ENCODE data around the gene CARD6.
"Not testable (repeated sequence)": the region's sequence is repeated elsewhere in the genome, so short reads cannot be mapped to it uniquely, and the experiment has no call there.

The CARD6 gene

GRCh38 chr5:40877371-40877988, 36.3 kb downstream of the CARD6 start:
- DNase-seq = no peak

- no peak for DNase-seq
These were observed 38.2 kb downstream of the CARD6 start for GRCh38 chr5:40879163-40879942.

DNA sequence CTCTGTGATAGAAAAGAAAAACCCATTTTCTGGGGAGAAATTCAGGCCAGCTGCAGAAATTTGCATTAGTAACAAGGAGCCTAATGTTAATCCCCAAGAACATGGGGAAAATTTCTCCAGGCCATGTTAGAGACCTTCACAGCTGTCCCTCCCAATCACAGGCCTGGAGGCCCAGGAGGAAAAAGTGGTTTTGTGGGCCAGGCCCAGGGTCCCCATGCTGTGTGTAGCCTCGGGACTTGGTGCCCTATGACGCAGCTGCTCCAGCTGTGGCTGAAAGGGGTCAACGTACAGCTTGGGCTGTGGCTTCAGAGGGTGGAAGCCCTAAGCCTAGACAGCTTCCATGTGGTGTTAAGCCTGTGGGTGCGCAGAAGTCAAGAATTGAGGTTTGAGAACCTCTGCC, 41.1 kb downstream of the CARD6 start:
- no peak for DNase-seq

- DNase-seq = not testable (repeated sequence)
These were observed 41.9 kb downstream of the CARD6 start for GRCh38 chr5:40883051-40883450.

DNA sequence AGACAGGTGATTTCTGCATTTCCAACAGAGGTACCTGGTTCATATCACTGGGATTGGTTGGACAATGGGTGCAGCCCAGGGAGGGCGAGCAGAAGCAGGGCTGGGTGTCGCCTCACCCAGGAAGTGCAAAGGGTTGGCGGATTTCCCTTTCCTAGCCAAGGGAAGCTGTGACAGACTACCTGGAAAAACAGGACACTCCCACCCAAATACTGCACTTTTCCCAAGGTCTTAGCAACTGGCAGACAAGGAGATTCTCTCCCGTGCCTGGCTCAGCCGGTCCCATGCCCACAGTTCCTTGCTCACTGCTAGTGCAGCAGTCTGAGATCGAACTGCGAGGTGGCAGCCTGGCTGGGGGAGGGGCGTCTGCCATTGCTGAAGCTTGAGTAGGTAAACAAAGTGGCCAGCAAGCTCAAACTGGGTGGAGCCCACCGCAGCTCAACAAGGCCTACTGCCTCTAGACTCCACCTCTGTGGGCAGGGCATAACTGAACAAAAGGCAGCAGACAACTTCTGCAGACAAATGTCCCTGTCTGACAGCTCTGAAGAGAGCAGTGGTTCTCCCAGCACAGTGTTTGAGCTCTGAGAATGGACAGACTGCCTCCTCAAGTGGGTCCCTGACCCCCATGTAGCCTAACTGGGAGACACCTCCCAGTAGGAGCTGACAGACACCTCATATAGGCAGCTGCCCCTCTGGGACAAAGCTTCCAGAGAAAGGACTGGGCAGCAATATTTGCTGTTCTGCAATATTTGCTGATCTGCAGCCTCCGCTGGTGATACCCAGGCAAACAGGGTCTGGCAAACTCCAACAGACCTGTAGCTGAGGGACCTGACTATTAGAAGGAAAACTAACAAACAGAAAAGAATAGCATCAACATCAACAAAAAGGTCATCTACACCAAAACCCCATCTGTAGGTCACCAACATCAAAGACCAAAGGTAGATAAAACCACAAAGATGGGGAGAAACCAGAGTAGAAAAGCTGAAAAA, 54.6 kb downstream of the CARD6 start:
- not testable (repeated sequence) for DNase-seq

GRCh38 chr5:40904205-40904993, 63.2 kb downstream of the CARD6 start:
- peak; percentile 24 to 32 for DNase-seq

- DNase-seq = no peak
These were observed 63.8 kb downstream of the CARD6 start for GRCh38 chr5:40904994-40905306.

DNA sequence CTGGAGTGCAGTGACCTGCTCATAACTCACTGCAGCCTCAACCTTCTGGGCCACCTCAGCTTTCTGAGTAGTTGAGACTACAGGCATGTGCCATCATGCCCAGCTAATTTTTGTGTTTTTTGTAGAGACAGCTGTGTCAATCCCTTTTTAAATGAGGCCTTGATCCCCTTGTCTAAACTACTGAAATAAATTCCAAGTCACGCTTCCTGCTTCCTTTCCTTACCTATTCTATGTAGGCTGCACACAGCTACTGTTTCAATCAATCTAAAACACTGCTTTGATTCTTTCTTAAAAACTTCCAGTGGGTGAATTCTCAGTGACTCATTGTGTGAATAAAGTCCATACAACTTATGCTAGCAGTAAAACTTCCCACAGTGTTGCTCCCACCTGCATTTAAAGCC, 65.2 kb downstream of the CARD6 start:
- no peak for DNase-seq

GRCh38 chr5:40909264-40909663, 68.1 kb downstream of the CARD6 start, which contains the start of gene C7:
C7 (plus strand) TSS chr5:40909497; CDS start chr5:40909611, 114 bp downstream.
- no peak for DNase-seq

DNA sequence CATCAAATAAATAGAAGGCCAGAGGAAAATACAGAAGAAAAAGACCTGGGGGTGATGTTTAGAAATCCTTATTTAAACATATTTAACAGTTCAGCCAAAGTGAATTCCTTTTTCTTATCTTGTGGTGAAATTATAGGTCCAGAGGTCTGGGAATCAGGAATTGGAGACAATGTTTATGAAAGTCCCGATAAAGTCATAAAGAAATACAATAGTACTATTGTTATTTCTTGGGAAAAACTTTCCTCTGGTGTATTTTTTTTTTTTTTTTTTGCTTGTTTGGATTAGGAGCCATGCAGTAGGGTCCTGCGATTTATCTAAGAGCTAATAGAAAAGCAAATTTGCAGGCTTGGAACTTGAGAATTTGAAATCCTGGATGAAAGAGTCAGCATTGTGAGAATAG, 68.6 kb downstream of the CARD6 start:
- DNase-seq = no peak
